ENCODE results near the gene SDE2.

SDE2 gene

GRCh38 chr1:225934711-225935110 is 64.4 kb downstream of the SDE2 start:
- H3K4me1 ChIP-seq (ENCODE audit: low read depth, poor library complexity, severe bottlenecking): peaks cover 13% of the 10 kb centered on the region
- H3K4me3 ChIP-seq (IDR thresholded peaks at IDR 0.05; ENCODE audit: insufficient read depth, low read depth, low read length): no peak overlapping the region
- no peaks in the 10 kb centered on the region for H4K20me1 ChIP-seq (ENCODE audit: insufficient read depth)
- no peak overlapping the region for H3K27ac ChIP-seq
- H3K79me2 ChIP-seq (ENCODE audit: insufficient read depth, low read depth): no peaks in the 10 kb centered on the region
- no peaks in the 10 kb centered on the region for H3K36me3 ChIP-seq (ENCODE audit: insufficient read depth)
- H3K27me3 ChIP-seq (ENCODE audit: insufficient read depth, low read depth): no peaks in the 10 kb centered on the region
- H3K4me2 ChIP-seq: no peak overlapping the region
- no peak for TF ChIP-seq CTCF (conservative IDR thresholded peaks at IDR 0.05; ENCODE audit: low read depth, low read length)
- no peak overlapping the region for H2AFZ ChIP-seq (ENCODE audit: low read depth)
- H3K9ac ChIP-seq: no peak overlapping the region

- Histone ChIP-seq H2AFZ (ENCODE audit: low read depth) (no peak overlapping the region), H3K4me3 (IDR thresholded peaks at IDR 0.05; ENCODE audit: insufficient read depth, low read depth, low read length) (no peak overlapping the region), H3K27me3 (ENCODE audit: insufficient read depth, low read depth) (no peaks in the 10 kb centered on the region), H3K79me2 (ENCODE audit: insufficient read depth, low read depth) (no peaks in the 10 kb centered on the region), H3K36me3 (ENCODE audit: insufficient read depth) (no peaks in the 10 kb centered on the region), H3K27ac (no peak overlapping the region), H4K20me1 (ENCODE audit: insufficient read depth) (no peaks in the 10 kb centered on the region), H3K4me1 (ENCODE audit: low read depth, poor library complexity, severe bottlenecking) (peaks cover 12% of the 10 kb centered on the region), H3K4me2 (no peak overlapping the region), H3K9ac (no peak overlapping the region)
- no peak for TF ChIP-seq CTCF (conservative IDR thresholded peaks at IDR 0.05; ENCODE audit: low read depth, low read length)
These were observed 66.1 kb downstream of the SDE2 start for GRCh38 chr1:225933072-225933471.

All from KMS-11 (cell line).